Measurements from ENCODE around the gene PRADC1. TPM values are rescaled to one million over a fixed set of nuclear protein-coding genes. Genes with fewer than 3 reads are reported as not detected.

The PRADC1 gene
- polyA plus RNA-seq, 3 donors = 9.0 to 49.2 (median 33.3) TPM

- Mint-ChIP-seq H3K36me3 (peaks cover 11 to 15% of the 10 kb centered on the region in 2 donors), H3K9me3 (peaks cover 0 to 1% (median 0%) of the 10 kb centered on the region in 7 donors), H3K4me3 (no peak overlapping the region), H3K27ac (no peak overlapping the region), H3K4me1 (peaks cover 16% of the 10 kb centered on the region), H3K27me3 (ENCODE audit: low read depth in 3 of 3) (no peaks in the 10 kb centered on the region)
- H3K79me2 ChIP-seq (ENCODE audit: insufficient read depth, low read length) = peaks cover 35% of the 10 kb centered on the region
- no peak for DNase-seq
- H3K9ac ChIP-seq (ENCODE audit: insufficient read depth, low read length, poor library complexity, severe bottlenecking) = no peak overlapping the region
- H3K36me3 ChIP-seq (replicated peaks in 1 of 2; ENCODE audit: control insufficient read depth in 1 of 2, insufficient read depth in 2 of 2, low read length in 2 of 2) = peaks cover 0 to 6% of the 10 kb centered on the region in 2 donors
- no peak overlapping the region for H2AFZ ChIP-seq (ENCODE audit: insufficient read depth, low read depth, low read length, poor library complexity, severe bottlenecking)
- no peak for TF ChIP-seq CTCF (IDR thresholded peaks at IDR 0.05)
- H4K20me1 ChIP-seq (ENCODE audit: insufficient read depth, low read length) = peaks cover 57% of the 10 kb centered on the region
- H3K9me3 ChIP-seq (replicated peaks in 1 of 2; ENCODE audit: control insufficient read depth in 1 of 2, insufficient read depth in 1 of 2, low read length in 2 of 2) = no peaks in the 10 kb centered on the region
- WGBS (ENCODE audit: insufficient coverage) = 86% methylated on average over 4 of the region's 9 CpGs
- no peaks in the 10 kb centered on the region for H3K27me3 ChIP-seq (ENCODE audit: control insufficient read depth in 2 of 2, insufficient read depth in 2 of 2, low read length in 2 of 2)
- H3K4me1 ChIP-seq (ENCODE audit: control insufficient read depth in 1 of 2, insufficient read depth in 2 of 2, low read length in 2 of 2) = peaks cover 13 to 18% of the 10 kb centered on the region in 2 donors
- no peak overlapping the region for H3K27ac ChIP-seq (ENCODE audit: low read depth in 1 of 2, low read length in 2 of 2)
- no peak overlapping the region for H3K4me2 ChIP-seq (replicated peaks; ENCODE audit: extremely low read depth, low read length, poor library complexity, severe bottlenecking)
- no peak overlapping the region for H3K4me3 ChIP-seq (replicated peaks in 1 of 3; ENCODE audit: low read depth in 2 of 3, low read length in 3 of 3)
- intact Hi-C loops (cut with micrococcal nuclease) = no loop called here
These were observed 46.8 kb upstream of the PRADC1 start for GRCh38 chr2:73279852-73280251.

GRCh38 chr2:73272270-73272669 lies 39.2 kb upstream of the PRADC1 start:
- 100% methylated on average over 1 of the region's 1 CpG for WGBS (ENCODE audit: insufficient coverage)
- Histone ChIP-seq H3K36me3 (replicated peaks in 1 of 2; ENCODE audit: control insufficient read depth in 1 of 2, insufficient read depth in 2 of 2, low read length in 2 of 2) (peaks cover 0 to 8% of the 10 kb centered on the region in 2 donors), H3K9me3 (replicated peaks in 1 of 2; ENCODE audit: control insufficient read depth in 1 of 2, insufficient read depth in 1 of 2, low read length in 2 of 2) (no peaks in the 10 kb centered on the region), H3K27ac (ENCODE audit: low read depth in 1 of 2, low read length in 2 of 2) (no peak overlapping the region), H3K9ac (ENCODE audit: insufficient read depth, low read length, poor library complexity, severe bottlenecking) (no peak overlapping the region), H2AFZ (ENCODE audit: insufficient read depth, low read depth, low read length, poor library complexity, severe bottlenecking) (no peak overlapping the region), H4K20me1 (ENCODE audit: insufficient read depth, low read length) (peaks cover 38% of the 10 kb centered on the region), H3K4me1 (ENCODE audit: control insufficient read depth in 1 of 2, insufficient read depth in 2 of 2, low read length in 2 of 2) (peaks cover 0 to 5% of the 10 kb centered on the region in 2 donors), H3K4me2 (replicated peaks; ENCODE audit: extremely low read depth, low read length, poor library complexity, severe bottlenecking) (no peak overlapping the region), H3K4me3 (replicated peaks in 1 of 3; ENCODE audit: low read depth in 2 of 3, low read length in 3 of 3) (no peak overlapping the region), H3K27me3 (ENCODE audit: control insufficient read depth in 2 of 2, insufficient read depth in 2 of 2, low read length in 2 of 2) (peaks cover 6 to 16% of the 10 kb centered on the region in 2 donors), H3K79me2 (ENCODE audit: insufficient read depth, low read length) (no peaks in the 10 kb centered on the region)
- TF ChIP-seq CTCF (IDR thresholded peaks at IDR 0.05) = no peak
- peak overlapping the region in 1 of 7 donors; percentile 50 for H3K27ac Mint-ChIP-seq
- DNase-seq = no peak
- no peak overlapping the region for H3K4me3 Mint-ChIP-seq
- intact Hi-C loops (cut with micrococcal nuclease) = no loop called here
- H3K36me3 Mint-ChIP-seq = peaks cover 23 to 45% of the 10 kb centered on the region in 2 donors
- H3K9me3 Mint-ChIP-seq = peaks cover 0 to 7% (median 0%) of the 10 kb centered on the region in 7 donors
- peaks cover 16 to 22% (median 21%) of the 10 kb centered on the region in 3 donors for H3K27me3 Mint-ChIP-seq (ENCODE audit: low read depth in 3 of 3)
- H3K4me1 Mint-ChIP-seq = peaks cover 5% of the 10 kb centered on the region

Data from CD14-positive monocyte (primary cell).